ENCODE measurements around the gene DEFB125. TPM values are rescaled to one million over a fixed set of nuclear protein-coding genes. Genes with fewer than 3 reads are reported as not detected.
"Not testable (repeated sequence)": the region's sequence is repeated elsewhere in the genome, so short reads cannot be mapped to it uniquely, and the experiment has no call there.

DEFB125 gene, protein sequence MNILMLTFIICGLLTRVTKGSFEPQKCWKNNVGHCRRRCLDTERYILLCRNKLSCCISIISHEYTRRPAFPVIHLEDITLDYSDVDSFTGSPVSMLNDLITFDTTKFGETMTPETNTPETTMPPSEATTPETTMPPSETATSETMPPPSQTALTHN
- polyA plus RNA-seq, result not detected

DNA sequence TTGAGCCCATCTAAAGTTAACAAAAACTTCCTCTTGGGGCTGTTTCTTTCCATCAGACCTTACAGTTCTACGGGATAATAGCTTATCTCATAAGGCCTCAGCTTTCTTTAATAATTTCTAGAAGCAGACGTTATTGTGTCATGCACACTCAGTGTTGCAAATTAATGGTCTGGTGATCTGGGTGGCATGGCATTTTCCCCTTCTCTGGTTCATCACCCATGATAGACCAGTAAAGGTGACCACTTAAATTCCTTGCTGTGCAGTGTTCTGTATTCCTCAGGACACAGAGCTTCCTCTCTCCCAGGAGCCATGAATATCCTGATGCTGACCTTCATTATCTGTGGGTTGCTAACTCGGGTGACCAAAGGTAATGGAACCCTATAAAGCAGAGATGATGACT, at the start of gene DEFB125:
Gene DEFB125, plus strand, starts transcription at position 272 of the 400 bp plus-strand sequence. Its CDS starts 38 bp downstream, at position 310.
- no peak within 1 kb of the TSS for H3K27ac Mint-ChIP-seq
- no peak within 1 kb of the TSS for H3K4me3 Mint-ChIP-seq
- peaks cover 3 to 12% (median 8%) of the 10 kb centered on the region in 3 donors for H3K9me3 Mint-ChIP-seq
- H3K27me3 Mint-ChIP-seq, result peaks cover 14% of the 10 kb centered on the region
- H3K36me3 Mint-ChIP-seq, result peaks cover 1% of the 10 kb centered on the region
- no peaks in the 10 kb centered on the region for H3K4me1 Mint-ChIP-seq

DNA sequence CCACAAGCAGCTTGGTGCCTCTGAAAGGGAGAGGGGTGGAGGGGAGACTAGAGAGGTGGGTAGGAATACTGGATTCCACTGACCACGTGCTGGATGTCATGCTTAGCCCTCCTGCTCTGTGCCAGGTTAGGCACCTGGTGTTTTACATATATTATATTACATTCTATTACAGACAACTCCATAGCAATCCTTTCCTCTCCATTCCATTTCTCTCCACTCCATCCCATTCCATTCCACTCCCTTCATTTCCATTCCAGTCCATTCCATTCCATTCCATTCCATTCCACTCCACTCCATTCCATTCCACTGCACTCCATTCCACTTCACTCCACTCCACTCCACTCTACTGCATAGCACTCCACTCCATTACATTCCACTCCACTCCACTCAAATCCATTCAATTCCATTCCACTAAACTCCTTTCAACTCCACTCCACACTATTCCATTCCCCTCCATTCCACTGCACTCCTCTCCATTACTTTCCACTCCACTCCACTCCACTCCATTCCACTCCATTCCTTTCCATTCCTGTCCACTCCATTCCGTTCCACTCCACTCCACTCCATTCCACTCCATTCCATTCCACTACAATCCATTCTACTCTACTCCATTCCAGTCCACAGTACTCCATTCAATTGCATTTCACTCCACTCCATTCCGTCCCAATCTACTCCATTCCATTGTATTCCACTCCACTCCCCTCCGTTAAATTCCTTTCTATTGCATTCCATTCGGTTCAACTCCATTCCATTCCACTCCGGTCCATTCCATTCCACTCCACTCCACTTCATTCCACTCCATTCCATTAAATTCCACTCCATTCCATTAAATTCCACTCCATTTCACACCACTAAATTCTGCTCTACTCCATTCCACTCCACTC, 27.2 kb upstream of the DEFB125 start:
- Mint-ChIP-seq H3K27ac (no peak overlapping the region), H3K9me3 (no peaks in the 10 kb centered on the region), H3K4me3 (no peak overlapping the region), H3K4me1 (no peaks in the 10 kb centered on the region), H3K27me3 (no peaks in the 10 kb centered on the region), H3K36me3 (no peaks in the 10 kb centered on the region)

DNA sequence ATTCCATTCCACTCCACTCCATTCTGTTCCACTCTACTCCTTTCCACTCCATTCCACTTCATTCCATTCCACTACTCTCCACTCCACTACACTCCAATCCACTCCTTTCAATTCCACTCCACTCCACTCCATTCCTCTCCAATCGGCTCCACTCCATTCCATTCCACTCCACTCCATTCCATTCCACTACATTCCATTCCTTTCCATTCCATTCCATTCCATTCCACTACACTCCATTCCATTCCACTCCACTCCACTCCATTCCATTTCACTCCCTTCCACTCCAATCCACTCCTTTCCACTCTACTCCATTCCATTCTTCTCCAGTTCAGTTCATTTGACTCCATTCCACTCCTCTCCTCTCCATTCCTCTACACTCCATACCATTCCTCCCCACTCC, 26.2 kb upstream of the DEFB125 start:
- Mint-ChIP-seq H3K9me3 (no peaks in the 10 kb centered on the region), H3K4me1 (no peaks in the 10 kb centered on the region), H3K36me3 (no peaks in the 10 kb centered on the region), H3K27me3 (no peaks in the 10 kb centered on the region), H3K27ac (no peak overlapping the region), H3K4me3 (no peak overlapping the region)

- no peaks in the 10 kb centered on the region for H3K9me3 Mint-ChIP-seq
- no peaks in the 10 kb centered on the region for H3K4me1 Mint-ChIP-seq
- H3K27ac Mint-ChIP-seq, result no peak overlapping the region
- H3K36me3 Mint-ChIP-seq, result no peaks in the 10 kb centered on the region
- no peak overlapping the region for H3K4me3 Mint-ChIP-seq
- no peaks in the 10 kb centered on the region for H3K27me3 Mint-ChIP-seq
Observed at GRCh38 chr20:61757-62156, 25.7 kb upstream of the DEFB125 start.

- H3K27ac Mint-ChIP-seq, result no peak overlapping the region
- no peaks in the 10 kb centered on the region for H3K36me3 Mint-ChIP-seq
- no peak overlapping the region for H3K4me3 Mint-ChIP-seq
- no peaks in the 10 kb centered on the region for H3K4me1 Mint-ChIP-seq
- H3K9me3 Mint-ChIP-seq, result no peaks in the 10 kb centered on the region
- H3K27me3 Mint-ChIP-seq, result no peaks in the 10 kb centered on the region
Observed at GRCh38 chr20:62487-62886, 25.0 kb upstream of the DEFB125 start.

DNA sequence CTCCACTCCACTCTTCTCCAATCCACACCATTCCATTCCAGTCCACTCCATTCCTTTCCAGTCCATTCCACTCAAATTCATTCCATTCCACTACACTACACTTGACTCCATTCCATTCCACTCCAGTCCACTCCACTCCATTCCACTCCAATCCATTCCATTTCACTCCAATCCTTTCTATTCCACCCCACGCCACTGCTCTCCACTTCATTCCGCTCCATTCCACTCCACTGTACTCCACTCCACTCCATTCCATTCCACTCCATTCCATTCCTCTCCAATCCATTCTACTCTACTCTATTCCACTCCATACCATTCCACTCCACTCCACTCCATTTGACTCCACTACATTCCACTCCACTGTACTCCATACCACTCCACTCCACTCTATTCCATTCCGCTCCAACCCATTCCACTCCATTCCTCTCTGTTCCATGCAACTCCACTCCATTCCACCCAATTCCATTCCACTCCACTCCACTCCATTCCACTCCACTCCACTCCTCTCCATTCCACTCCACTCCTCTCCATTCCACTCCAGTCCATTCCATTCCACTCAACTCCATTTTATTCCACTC, 23.4 kb upstream of the DEFB125 start:
- Mint-ChIP-seq H3K4me1 (no peaks in the 10 kb centered on the region), H3K9me3 (no peaks in the 10 kb centered on the region), H3K4me3 (no peak overlapping the region), H3K36me3 (no peaks in the 10 kb centered on the region), H3K27ac (no peak overlapping the region), H3K27me3 (peaks cover 1% of the 10 kb centered on the region)

DNA sequence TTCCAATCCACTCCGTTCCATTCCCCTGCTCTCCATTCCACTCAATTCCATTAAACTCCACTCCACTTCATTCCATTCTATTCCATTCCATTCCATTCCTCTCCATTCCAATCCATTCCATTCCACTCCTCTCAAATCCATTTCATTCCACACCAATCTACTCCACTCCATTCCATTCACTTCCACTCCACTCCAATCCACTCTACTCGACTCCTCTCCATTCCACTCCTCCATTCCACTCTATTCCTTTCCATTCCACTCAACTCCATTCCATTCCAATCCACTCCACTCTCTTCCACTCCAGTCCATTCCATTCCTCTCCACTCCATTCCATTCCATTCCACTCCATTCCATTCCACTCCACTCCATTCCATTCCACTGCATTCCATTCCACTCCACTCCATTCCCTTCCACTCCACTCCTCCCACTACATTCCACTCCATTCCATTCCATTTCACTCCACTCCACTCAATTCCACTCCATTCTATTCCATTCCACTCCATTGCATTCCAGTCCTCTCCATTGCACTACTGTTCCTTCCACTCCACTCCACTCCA, 22.6 kb upstream of the DEFB125 start:
- Mint-ChIP-seq H3K27ac (no peak overlapping the region), H3K4me1 (no peaks in the 10 kb centered on the region), H3K27me3 (peaks cover 7% of the 10 kb centered on the region), H3K9me3 (no peaks in the 10 kb centered on the region), H3K36me3 (peaks cover 2% of the 10 kb centered on the region), H3K4me3 (no peak overlapping the region)

DNA sequence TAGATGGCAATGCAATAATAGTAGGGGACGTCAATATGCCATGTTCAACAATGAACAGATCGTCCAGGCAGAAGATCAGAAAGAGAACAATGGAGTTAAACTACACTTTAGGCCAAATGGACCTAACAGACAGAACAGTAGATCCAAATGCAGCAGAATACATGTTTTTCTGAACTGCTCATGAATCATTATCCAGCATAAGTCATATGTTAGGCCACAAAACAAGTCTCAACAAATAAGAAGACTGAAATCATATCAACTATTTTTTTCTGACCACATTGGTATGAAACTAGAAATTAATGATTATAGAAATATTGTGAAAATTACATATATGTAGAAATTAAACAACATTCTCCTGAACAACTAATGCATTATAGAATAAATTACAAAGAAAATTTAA, 10.2 kb upstream of the DEFB125 start:
- Mint-ChIP-seq H3K27ac (no peak overlapping the region), H3K36me3 (peaks cover 4% of the 10 kb centered on the region), H3K27me3 (peaks cover 9% of the 10 kb centered on the region), H3K4me1 (no peaks in the 10 kb centered on the region), H3K4me3 (no peak overlapping the region), H3K9me3 (peaks cover 4 to 13% (median 5%) of the 10 kb centered on the region in 3 donors)

DNA sequence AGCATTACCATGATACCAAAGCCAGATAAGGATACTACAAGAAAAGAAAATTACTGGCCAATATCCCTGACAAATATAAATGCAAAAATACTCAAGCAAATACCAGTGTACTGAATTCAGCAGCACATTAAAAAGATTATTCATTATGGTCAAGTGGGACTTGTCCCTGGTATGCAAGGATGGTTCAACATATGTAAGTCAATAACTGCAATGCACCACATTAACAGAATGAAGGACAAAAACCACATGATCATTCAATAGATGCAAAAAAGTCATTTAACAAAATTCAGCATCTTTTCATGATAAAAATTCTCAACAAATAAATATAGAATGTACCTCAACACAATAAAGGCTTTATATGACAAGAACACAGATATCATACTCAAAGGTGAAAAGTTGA, 9.1 kb upstream of the DEFB125 start:
- no peak overlapping the region for H3K27ac Mint-ChIP-seq
- peaks cover 4 to 11% (median 4%) of the 10 kb centered on the region in 3 donors for H3K9me3 Mint-ChIP-seq
- H3K4me3 Mint-ChIP-seq, result no peak overlapping the region
- H3K4me1 Mint-ChIP-seq, result no peaks in the 10 kb centered on the region
- peaks cover 4% of the 10 kb centered on the region for H3K36me3 Mint-ChIP-seq
- H3K27me3 Mint-ChIP-seq, result peaks cover 6% of the 10 kb centered on the region

DNA sequence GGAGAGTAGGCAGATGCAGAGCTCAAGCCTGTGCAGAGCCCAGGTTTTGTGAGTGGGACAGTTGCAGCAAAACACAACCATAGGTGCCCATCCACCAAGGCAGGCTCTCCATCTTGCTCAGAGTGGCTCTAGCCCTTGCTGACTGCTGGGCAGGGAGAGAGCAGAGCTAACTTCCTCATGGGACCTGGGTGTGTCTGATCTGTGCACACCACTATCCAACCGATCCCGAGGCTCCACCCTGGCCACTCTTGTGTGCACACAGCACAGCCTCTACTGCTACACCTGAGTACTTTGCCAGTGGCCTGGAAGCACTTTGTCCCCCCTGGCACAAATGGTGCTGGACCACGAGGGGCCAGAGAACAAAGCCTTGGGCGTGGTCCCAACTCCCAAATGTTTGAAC, 7.9 kb upstream of the DEFB125 start:
- no peaks in the 10 kb centered on the region for H3K4me1 Mint-ChIP-seq
- peaks cover 3% of the 10 kb centered on the region for H3K27me3 Mint-ChIP-seq
- H3K4me3 Mint-ChIP-seq, result no peak overlapping the region
- peaks cover 4% of the 10 kb centered on the region for H3K36me3 Mint-ChIP-seq
- H3K9me3 Mint-ChIP-seq, result peaks cover 4 to 10% (median 4%) of the 10 kb centered on the region in 3 donors
- H3K27ac Mint-ChIP-seq, result no peak overlapping the region

- no peaks in the 10 kb centered on the region for H3K4me1 Mint-ChIP-seq
- H3K9me3 Mint-ChIP-seq, result peaks cover 5 to 12% (median 6%) of the 10 kb centered on the region in 3 donors
- H3K4me3 Mint-ChIP-seq, result no peak overlapping the region
- peaks cover 1% of the 10 kb centered on the region for H3K36me3 Mint-ChIP-seq
- H3K27ac Mint-ChIP-seq, result no peak overlapping the region
- peaks cover 31% of the 10 kb centered on the region for H3K27me3 Mint-ChIP-seq
Observed at GRCh38 chr20:90651-91050, 3.2 kb downstream of the DEFB125 start.

DNA sequence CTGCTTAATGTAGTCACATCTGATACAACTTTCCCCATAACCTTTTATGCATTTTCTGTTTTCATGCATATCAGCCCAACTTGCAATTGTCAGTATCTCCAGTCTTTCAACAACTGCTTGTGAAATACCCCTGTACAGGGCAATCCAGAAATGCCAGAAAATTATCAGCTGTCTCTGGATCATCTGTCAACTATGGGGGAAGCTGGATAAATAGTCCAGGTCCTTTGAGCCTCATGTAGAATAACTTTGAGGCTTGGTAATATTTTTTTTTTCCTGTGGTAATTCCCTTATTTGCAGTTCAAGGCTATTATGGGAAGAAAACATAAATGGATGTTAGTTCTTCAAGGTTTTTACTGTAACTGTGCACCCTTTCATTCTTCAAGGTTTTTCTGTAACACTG, 6.2 kb downstream of the DEFB125 start:
- H3K36me3 Mint-ChIP-seq, result peaks cover 1% of the 10 kb centered on the region
- H3K4me1 Mint-ChIP-seq, result no peaks in the 10 kb centered on the region
- H3K27ac Mint-ChIP-seq, result no peak overlapping the region
- H3K4me3 Mint-ChIP-seq, result no peak overlapping the region
- peaks cover 36% of the 10 kb centered on the region for H3K27me3 Mint-ChIP-seq
- H3K9me3 Mint-ChIP-seq, result peaks cover 0 to 20% (median 6%) of the 10 kb centered on the region in 3 donors

- H3K27me3 Mint-ChIP-seq, result peaks cover 38% of the 10 kb centered on the region
Observed at GRCh38 chr20:95215-95614, 7.7 kb downstream of the DEFB125 start.

GRCh38 chr20:97691-98090, 10.2 kb downstream of the DEFB125 start:
- H3K27ac Mint-ChIP-seq, H3K4me3 Mint-ChIP-seq, H3K4me1 Mint-ChIP-seq, H3K36me3 Mint-ChIP-seq: not testable (repeated sequence)
- Mint-ChIP-seq H3K9me3 (peaks cover 0 to 22% (median 6%) of the 10 kb centered on the region in 3 donors), H3K27me3 (peaks cover 39% of the 10 kb centered on the region)

More at GRCh38 chr20:95215-95614, 7.7 kb downstream of the DEFB125 start:
- H3K27ac Mint-ChIP-seq, result no peak overlapping the region
- peaks cover 0 to 24% (median 6%) of the 10 kb centered on the region in 3 donors for H3K9me3 Mint-ChIP-seq
- peaks cover 1% of the 10 kb centered on the region for H3K36me3 Mint-ChIP-seq
- no peak overlapping the region for H3K4me3 Mint-ChIP-seq
- H3K4me1 Mint-ChIP-seq, result no peaks in the 10 kb centered on the region

DNA sequence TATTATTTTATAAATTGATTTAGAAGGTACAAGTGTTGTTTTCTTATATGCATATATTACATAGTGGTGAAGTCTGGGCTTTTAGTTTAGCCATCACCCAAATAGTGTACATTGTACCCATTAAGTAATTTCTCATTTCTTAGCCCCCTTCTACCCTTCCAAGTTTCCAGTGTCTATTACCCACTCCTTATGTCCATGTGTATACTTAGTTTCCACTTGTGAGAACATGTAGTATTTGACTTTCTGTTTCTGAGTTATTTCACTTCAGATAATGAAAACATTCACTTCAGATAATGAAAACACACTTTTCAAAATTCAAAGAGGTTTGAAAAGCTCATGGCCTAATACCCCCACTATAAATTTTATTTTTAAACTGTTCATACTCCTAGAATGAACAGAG, 14.5 kb downstream of the DEFB125 start:
- Mint-ChIP-seq H3K27ac (no peak overlapping the region), H3K27me3 (peaks cover 29% of the 10 kb centered on the region)

More for the DNA sequence above, 14.5 kb downstream of the DEFB125 start:
- Mint-ChIP-seq H3K36me3 (no peaks in the 10 kb centered on the region), H3K4me3 (no peak overlapping the region), H3K9me3 (peaks cover 0 to 7% (median 4%) of the 10 kb centered on the region in 3 donors), H3K4me1 (no peaks in the 10 kb centered on the region)
